Fibroblast of pulmonary artery (primary cell): ENCODE results near the gene POU2F1.

ENCODE experiments used
- DNase-seq: peaks from one replicate; pipeline ENCODE4 v3.0.0-alpha.2; 2010; ENCODE audit warnings: low read depth
- H3K4me3 ChIP-seq: replicated peaks from 2 replicates; pipeline ENCODE4 v1.5.1; 2011; ENCODE audit warnings: low read depth, mild to moderate bottlenecking, control low read depth, low read length, moderate library complexity
- CTCF ChIP-seq: IDR thresholded peaks from 2 replicates; pipeline ENCODE4 v1.5.1; 2011; ENCODE audit warnings: mild to moderate bottlenecking, control low read depth, low read length, inconsistent platforms; ENCODE audit errors: missing control alignments

The POU2F1 gene

GRCh38 chr1:167441222-167441621 lies 220.5 kb downstream of the POU2F1 start:
- H3K4me3 ChIP-seq = no peak overlapping the region
- DNase-seq = no peak
- no peak for TF ChIP-seq CTCF

GRCh38 chr1:167442142-167442848 lies 221.6 kb downstream of the POU2F1 start:
- peak; percentile 78 for DNase-seq
- no peak overlapping the region for H3K4me3 ChIP-seq
- peak; percentile 89 for TF ChIP-seq CTCF

- TF ChIP-seq CTCF = no peak
- DNase-seq = no peak
- no peak overlapping the region for H3K4me3 ChIP-seq
These were observed 222.3 kb downstream of the POU2F1 start for GRCh38 chr1:167442854-167443565.

GRCh38 chr1:167443757-167444156 lies 223.1 kb downstream of the POU2F1 start:
- no peak overlapping the region for H3K4me3 ChIP-seq
- no peak for TF ChIP-seq CTCF
- no peak for DNase-seq

- H3K4me3 ChIP-seq = no peak overlapping the region
- no peak for TF ChIP-seq CTCF
These were observed 226.3 kb downstream of the POU2F1 start for GRCh38 chr1:167446966-167447365.

GRCh38 chr1:167447521-167448136 lies 226.9 kb downstream of the POU2F1 start:
- no peak overlapping the region for H3K4me3 ChIP-seq
- no peak for DNase-seq
- TF ChIP-seq CTCF = no peak

More at GRCh38 chr1:167446966-167447365, 226.3 kb downstream of the POU2F1 start:
- DNase-seq = no peak
